HCT116 (cell line): ENCODE measurements around the gene PARD6G. TPM values are rescaled to one million over a fixed set of nuclear protein-coding genes. Genes with fewer than 3 reads are reported as not detected.

Experiments used
- ATAC-seq: fragments of 200-7000 bp; cut with Tn5 transposase; 2 replicates; pipeline ENCODE4 v1.9.1; 2020; ENCODE audit warnings: mild to moderate bottlenecking, moderate library complexity
- BruUV-seq: library from RNA; stranded (reverse); fragments of 400-500 nt; replicated peaks from 2 replicates; lab custom pipeline; 2021; lab: Mats Ljungman, UMichigan
- CTCF ChIA-PET: fragments of 300-600 bp; sonication (Branson Sonifier 250); formaldehyde crosslinking; loops from one replicate; lab custom pipeline; 2021; ENCODE audit warnings: antibody characterized with exemption; lab: Charles Lee
- POLR2A ChIA-PET: fragments of 300-600, 350-600 bp; sonication (Branson Sonifier 250); formaldehyde crosslinking; loops from one replicate; lab custom pipeline; 2021; ENCODE audit warnings: antibody characterized with exemption; lab: Charles Lee
- RAD21 ChIA-PET, 2 experiments: fragments of 300-600 bp; sonication (Branson Sonifier 250); formaldehyde crosslinking; loops; one replicate each; lab custom pipeline; 2023; ENCODE audit warnings: low total read pairs in 2 of 2; ENCODE audit not compliant: uncharacterized antibody in 2 of 2, unreplicated experiment in 2 of 2, low non-redundant PET in 1 of 2; lab: Charles Lee
- DNase-seq: peaks from one replicate; pipeline ENCODE4 v3.0.0-alpha.2; 2010; ENCODE audit warnings: low read depth, low spot score
- H2AFZ ChIP-seq: fragments of 200-600 bp; shearing (Covaris generic), sonication (generic); 2 replicates; pipeline ENCODE4 v1.6.1; 2017; ENCODE audit warnings: low read depth, mixed run types, mixed read lengths, antibody characterized with exemption, low read length; ENCODE audit not compliant: poor library complexity, severe bottlenecking
- H3K27ac ChIP-seq: 2 replicates; pipeline ENCODE4 v1.5.1; 2012; ENCODE audit warnings: low read depth, low read length
- H3K27me3 ChIP-seq: fragments of 200-600 bp; sonication (generic); 2 replicates; pipeline ENCODE4 v1.6.1; 2016; ENCODE audit warnings: mixed run types, low read length, mixed read lengths; ENCODE audit not compliant: insufficient read depth
- H3K36me3 ChIP-seq, 2 experiments: fragments of 200-500 bp in 1 of 2; fragments of 200-600 bp in 1 of 2; sonication (Bioruptor generic) in 1 of 2; sonication (generic) in 1 of 2; 2 replicates each; pipeline versions ENCODE4 v1.5.1 to v1.6.1; 2014 to 2016; ENCODE audit warnings: low read length in 2 of 2, inconsistent platforms in 1 of 2, mixed read lengths in 1 of 2, mixed run types in 1 of 2; ENCODE audit not compliant: insufficient read depth in 2 of 2, control insufficient read depth in 1 of 2
- H3K4me1 ChIP-seq, 2 experiments: fragments of 200-600 bp in 1 of 2; sonication (generic) in 1 of 2; 2 replicates each; pipeline versions ENCODE4 v1.5.1 to v1.6.1; 2012 to 2017; ENCODE audit warnings: low read length in 2 of 2, inconsistent platforms in 1 of 2, mild to moderate bottlenecking in 1 of 2, mixed read lengths in 1 of 2, mixed run types in 1 of 2, moderate library complexity in 1 of 2; ENCODE audit not compliant: insufficient read depth in 2 of 2, control insufficient read depth in 1 of 2
- H3K4me2 ChIP-seq: fragments of 200-600 bp; sonication (generic); 2 replicates; pipeline ENCODE4 v1.6.1; 2017; ENCODE audit warnings: mixed run types, low read length, mixed read lengths
- H3K4me3 ChIP-seq, 2 experiments: fragments of 200-600 bp in 1 of 2; sonication (generic) in 1 of 2; replicated peaks in 1 of 2; 2 replicates each; pipeline ENCODE4 v1.5.1; 2011 to 2016; ENCODE audit warnings: low read length in 2 of 2, control low read depth in 1 of 2, low read depth in 1 of 2, mild to moderate bottlenecking in 1 of 2, mixed read lengths in 1 of 2, mixed run types in 1 of 2
- H3K79me2 ChIP-seq: fragments of 200-600 bp; sonication (generic); 2 replicates; pipeline ENCODE4 v1.6.1; 2017; ENCODE audit warnings: mild to moderate bottlenecking, mixed run types, low read length, moderate library complexity, mixed read lengths; ENCODE audit not compliant: insufficient read depth
- H3K9ac ChIP-seq: fragments of 200-600 bp; sonication (generic); 2 replicates; pipeline ENCODE4 v1.6.1; 2016; ENCODE audit warnings: low read length, mixed read lengths
- H3K9me2 ChIP-seq: fragments of 200-600 bp; sonication (generic), shearing (Covaris generic); 2 replicates; pipeline ENCODE4 v1.6.1; 2017; ENCODE audit warnings: mixed run types, mild to moderate bottlenecking, moderate library complexity; ENCODE audit not compliant: insufficient read depth
- H3K9me3 ChIP-seq, 2 experiments: fragments of 200-500 bp in 1 of 2; fragments of 200-600 bp in 1 of 2; sonication (Bioruptor generic) in 1 of 2; sonication (generic) in 1 of 2; 2 replicates each; pipeline ENCODE4 v1.6.1; 2014 to 2017; ENCODE audit warnings: low read length in 2 of 2, mixed read lengths in 2 of 2, inconsistent platforms in 1 of 2, low read depth in 1 of 2, mild to moderate bottlenecking in 1 of 2, mixed run types in 1 of 2, moderate library complexity in 1 of 2; ENCODE audit not compliant: control insufficient read depth in 1 of 2, insufficient read depth in 1 of 2
- H4K20me1 ChIP-seq: fragments of 200-600 bp; sonication (generic), shearing (Covaris generic); 2 replicates; pipeline ENCODE4 v1.6.1; 2017; ENCODE audit warnings: mixed run types, mild to moderate bottlenecking, moderate library complexity; ENCODE audit not compliant: insufficient read depth
- ATF3 ChIP-seq: IDR thresholded peaks from 2 replicates; pipeline ENCODE4 v1.6.1; 2012
- CBX3 ChIP-seq: IDR thresholded peaks from 2 replicates; pipeline ENCODE4 v1.6.1; 2012; ENCODE audit warnings: low read depth
- CEBPB ChIP-seq: IDR thresholded peaks from 2 replicates; pipeline ENCODE4 v1.6.1; 2012; ENCODE audit warnings: low read depth
- CTCF ChIP-seq, 3 experiments: fragments of 200-600 bp in 1 of 3; sonication (generic) in 1 of 3; IDR thresholded peaks in 2 of 3; conservative IDR thresholded peaks in 1 of 3; 2 replicates each; pipeline ENCODE4 v1.5.1; 2012 to 2017; ENCODE audit warnings: low read depth in 2 of 3, low read length in 2 of 3, antibody characterized with exemption in 1 of 3, borderline replicate concordance in 1 of 3, control low read depth in 1 of 3, mild to moderate bottlenecking in 1 of 3, mixed read lengths in 1 of 3, mixed run types in 1 of 3, moderate library complexity in 1 of 3; ENCODE audit not compliant: insufficient read depth in 1 of 3
- ELF1 ChIP-seq: IDR thresholded peaks from 2 replicates; pipeline ENCODE4 v1.6.1; 2012; ENCODE audit warnings: low read depth, borderline replicate concordance
- EZH2 ChIP-seq: fragments of 200-600 bp; sonication (generic); IDR thresholded peaks from 2 replicates; pipeline ENCODE4 v1.6.1; 2017; ENCODE audit warnings: antibody characterized with exemption, mixed run types
- FOSL1 ChIP-seq: IDR thresholded peaks from 2 replicates; pipeline ENCODE4 v1.6.1; 2012; ENCODE audit warnings: low read depth
- POLR2A ChIP-seq: IDR thresholded peaks from 2 replicates; pipeline ENCODE4 v1.7.0; 2011; ENCODE audit warnings: borderline replicate concordance; ENCODE audit not compliant: insufficient read depth, insufficient read length; ENCODE audit errors: extremely low read depth
- RAD21 ChIP-seq: IDR thresholded peaks from 2 replicates; pipeline ENCODE4 v1.6.1; 2012; ENCODE audit warnings: low read depth, mild to moderate bottlenecking
- SP1 ChIP-seq: IDR thresholded peaks from 2 replicates; pipeline ENCODE4 v1.6.1; 2012; ENCODE audit warnings: low read depth
- SRF ChIP-seq: IDR thresholded peaks from 2 replicates; pipeline ENCODE4 v1.6.1; 2012; ENCODE audit warnings: low read depth
- YY1 ChIP-seq: IDR thresholded peaks from 2 replicates; pipeline ENCODE4 v1.6.1; 2011; ENCODE audit warnings: low read length, low read depth, moderate library complexity, mild to moderate bottlenecking; ENCODE audit not compliant: insufficient replicate concordance; ENCODE audit errors: extremely low read depth
- ZBTB33 ChIP-seq: IDR thresholded peaks from 2 replicates; pipeline ENCODE4 v1.6.1; 2011; ENCODE audit warnings: mild to moderate bottlenecking, low read length, moderate library complexity; ENCODE audit not compliant: insufficient replicate concordance; ENCODE audit errors: extremely low read depth
- ZFX ChIP-seq: fragments of 450-650 bp; IDR thresholded peaks from 2 replicates; pipeline ENCODE4 v1.6.1; 2017
- ZNF274 ChIP-seq: fragments of 200-500 bp; sonication (Bioruptor generic); IDR thresholded peaks from 2 replicates; pipeline ENCODE4 v1.6.1; 2014; ENCODE audit warnings: mild to moderate bottlenecking, low read depth, low read length, inconsistent platforms
- intact Hi-C: fragments of 100-400 bp; cut with micrococcal nuclease; formaldehyde crosslinking; loops from 2 replicates; pipeline ENCODE4 v1.10.0; 2022
- total RNA-seq: library from RNA; stranded (reverse); gene quantifications from one replicate; pipeline ENCODE4 v1.2.1, GENCODE V29; 2021; ENCODE audit not compliant: unreplicated experiment

The PARD6G gene
- total RNA-seq, 1 experiment from 2014 or later = 12.8 TPM

GRCh38 chr18:80203249-80203648, 44.1 kb downstream of the PARD6G start:
- ChIA-PET CTCF (no interaction called here), POLR2A (no interaction called here), RAD21 (no interaction called here)
- Histone ChIP-seq H2AFZ (no peak overlapping the region), H3K4me2 (no peak overlapping the region), H3K4me1 (no peaks in the 10 kb centered on the region), H3K36me3 (no peaks in the 10 kb centered on the region), H3K9ac (no peak overlapping the region), H3K9me2 (no peaks in the 10 kb centered on the region), H4K20me1 (peaks cover 2% of the 10 kb centered on the region; the same call in 1 of the 2 replicates), H3K4me3 (no peak overlapping the region), H3K27me3 (no peaks in the 10 kb centered on the region), H3K79me2 (no peaks in the 10 kb centered on the region), H3K9me3 (no peaks in the 10 kb centered on the region), H3K27ac (no peak overlapping the region)
- no peak for TF ChIP-seq CBX3
- no peak for TF ChIP-seq ELF1
- no peak for TF ChIP-seq FOSL1
- TF ChIP-seq RAD21 = no peak
- TF ChIP-seq ZNF274 = no peak
- no peak for TF ChIP-seq ZBTB33
- DNase-seq (no peak), ATAC-seq (no peak)
- no TSS peak for BruUV-seq
- intact Hi-C loops = no loop called here

GRCh38 chr18:80202264-80202998, 44.9 kb downstream of the PARD6G start:
- H2AFZ ChIP-seq = no peak overlapping the region
- BruUV-seq = no TSS peak
- no peaks in the 10 kb centered on the region for H3K27me3 ChIP-seq
- H3K27ac ChIP-seq = no peak overlapping the region
- ATAC-seq = no peak
- H3K9ac ChIP-seq = no peak overlapping the region
- no peak overlapping the region for H3K4me2 ChIP-seq
- POLR2A ChIA-PET = no interaction called here
- intact Hi-C loops = no loop called here
- H3K9me3 ChIP-seq = no peaks in the 10 kb centered on the region
- H4K20me1 ChIP-seq = peaks cover 2% of the 10 kb centered on the region; the same call in 1 of the 2 replicates
- H3K36me3 ChIP-seq = no peaks in the 10 kb centered on the region
- no peak for DNase-seq
- no peaks in the 10 kb centered on the region for H3K9me2 ChIP-seq
- no peak overlapping the region for H3K4me3 ChIP-seq
- H3K4me1 ChIP-seq = no peaks in the 10 kb centered on the region
- no peaks in the 10 kb centered on the region for H3K79me2 ChIP-seq
- RAD21 ChIA-PET = no interaction called here
- CTCF ChIA-PET = no interaction called here
- TF ChIP-seq YY1 = no peak
- no peak for TF ChIP-seq CEBPB
- TF ChIP-seq CTCF (IDR thresholded peaks at IDR 0.05 in 2 of 3, conservative IDR thresholded peaks at IDR 0.05 in 1 of 3; ENCODE audit: borderline replicate concordance in 1 of 3, insufficient read depth in 1 of 3, low read depth in 2 of 3, low read length in 2 of 3) = no peak
- no peak for TF ChIP-seq SRF
- TF ChIP-seq SP1 = no peak
- TF ChIP-seq EZH2 = no peak
- no peak for TF ChIP-seq ZNF274
- TF ChIP-seq ATF3 = no peak
- TF ChIP-seq RAD21 = no peak
- no peak for TF ChIP-seq POLR2A
- no peak for TF ChIP-seq ZFX
